Upper lobe of left lung (tissue), 6 donors: ENCODE measurements around the gene XRCC6. TPM values are rescaled to one million over a fixed set of nuclear protein-coding genes. Genes with fewer than 3 reads are reported as not detected.
"Not testable (repeated sequence)": the region's sequence is repeated elsewhere in the genome, so short reads cannot be mapped to it uniquely, and the experiment has no call there.

Experiments used
- ATAC-seq, 2 donors: fragments of 200-7000 bp; cut with Tn5 transposase; one replicate each; pipeline ENCODE4 v1.9.1; 2022; ENCODE audit warnings: mild to moderate bottlenecking in 2 of 2, moderate library complexity in 2 of 2; ENCODE audit not compliant: low FRiP score in 2 of 2
- DNase-seq, 2 donors: peaks; one replicate each; pipeline ENCODE4 v3.0.0-alpha.2; 2019 to 2020
- H3K27ac ChIP-seq, 4 donors: fragments of 200-600 bp; sonication (generic); one replicate each; pipeline ENCODE4 v1.5.1; 2016 to 2019
- H3K27me3 ChIP-seq, 4 donors: fragments of 200-600 bp; sonication (generic); one replicate each; pipeline ENCODE4 v1.5.1; 2017 to 2019
- H3K36me3 ChIP-seq, 4 donors: fragments of 200-600 bp; sonication (generic); one replicate each; pipeline ENCODE4 v1.5.1; 2016 to 2019
- H3K4me1 ChIP-seq, 4 donors: fragments of 200-600 bp; sonication (generic); one replicate each; pipeline ENCODE4 v1.5.1; 2018 to 2019
- H3K4me3 ChIP-seq, 4 donors: fragments of 200-600 bp; sonication (generic); one replicate each; pipeline ENCODE4 v1.5.1; 2017 to 2019; ENCODE audit warnings: mild to moderate bottlenecking in 2 of 4, moderate library complexity in 1 of 4
- H3K9me3 ChIP-seq, 4 donors: fragments of 200-600 bp; sonication (generic); one replicate each; pipeline ENCODE4 v1.5.1; 2018 to 2019
- CTCF ChIP-seq, 6 experiments: fragments of 450-650 bp in 4 of 6; fragments of 200-600 bp in 2 of 6; sonication (generic) in 2 of 6; IDR thresholded peaks; one replicate each; pipeline ENCODE4 v1.5.1; 2016 to 2019; ENCODE audit warnings: antibody characterized with exemption in 6 of 6
- EP300 ChIP-seq, 4 donors: sonication (generic); formaldehyde crosslinking; IDR thresholded peaks; one replicate each; pipeline ENCODE4 v1.5.1; 2017; ENCODE audit warnings: antibody characterized with exemption in 4 of 4, control low read depth in 2 of 4
- POLR2A ChIP-seq, 4 donors: fragments of 450-650 bp; IDR thresholded peaks; one replicate each; pipeline ENCODE4 v1.5.1; 2016 to 2017; ENCODE audit warnings: antibody characterized with exemption in 4 of 4, mild to moderate bottlenecking in 2 of 4
- POLR2AphosphoS5 ChIP-seq, 2 donors: sonication (generic); formaldehyde crosslinking; IDR thresholded peaks; one replicate each; pipeline ENCODE4 v1.5.1; 2017; ENCODE audit warnings: antibody characterized with exemption in 2 of 2
- WGBS, 2 donors: methylation state at CpG; one replicate each; pipeline ENCODE4 v1.1.5; 2017 to 2018; 5-methylcytosine and 5-hydroxymethylcytosine counted together
- total RNA-seq, 6 donors: library from RNA; depleted of rRNA in 4 of 6; stranded (reverse); fragments of >200 nt in 4 of 6; gene quantifications; one replicate each; pipeline versions ENCODE4 v1.1.0 to v1.2.1, GENCODE V29; 2016 to 2021
- donor health status: DM: no; HTN: no; CAD: no; lungs with moderate emphysema.
- donor health status: DM: no; HTN: yes; CAD: no; lungs with severe emphysema.

XRCC6 gene
- 100 to 1,000 TPM in 5 of 6 donors, 10 to 100 TPM in 1; 83.8 to 209 (median 167) TPM for total RNA-seq

- WGBS, 2 donors = 0 to 1% methylated on average over 36 to 43 of the region's 70 CpGs
- TF ChIP-seq EP300 (IDR thresholded peaks at IDR 0.05) = no peak
- TF ChIP-seq POLR2AphosphoS5 (IDR thresholded peaks at IDR 0.05) = peak; percentile 94 to 97
- peak in 3 of 4 donors; percentile 66 to 96 (median 72) for TF ChIP-seq POLR2A (IDR thresholded peaks at IDR 0.05)
- Histone ChIP-seq H3K36me3 (peaks cover 14 to 43% (median 34%) of the 10 kb centered on the region in 4 donors), H3K27ac (peak within 1 kb of the TSS; percentile 94 to 98 (median 96)), H3K9me3 (no peaks in the 10 kb centered on the region), H3K27me3 (no peaks in the 10 kb centered on the region), H3K4me1 (peaks cover 26 to 57% (median 33%) of the 10 kb centered on the region in 4 donors), H3K4me3 (peak within 1 kb of the TSS; percentile 79 to 99 (median 85))
- ATAC-seq = peak; percentile 98 to 99
- DNase-seq = peak; percentile 99 to 100
Observed at GRCh38 chr22:41621099-41621910, at the start of gene XRCC6. TSS of gene XRCC6 (plus strand) at chr22:41621295. CDS start at chr22:41622005, 710 bp downstream.

GRCh38 chr22:41571786-41572185 is 49.3 kb upstream of the XRCC6 start:
- WGBS, 2 donors = 91 to 92% methylated on average over 4 to 12 of the region's 14 CpGs

GRCh38 chr22:41572305-41572704 is 48.8 kb upstream of the XRCC6 start:
- not testable (repeated sequence) for H3K27me3 ChIP-seq, H3K27ac ChIP-seq, DNase-seq, H3K4me3 ChIP-seq, H3K4me1 ChIP-seq, H3K9me3 ChIP-seq, ATAC-seq
- WGBS, 2 donors = 98% methylated on average over 3 of the region's 3 CpGs
- H3K36me3 ChIP-seq = peaks cover 0 to 26% (median 20%) of the 10 kb centered on the region in 4 donors

More at GRCh38 chr22:41571786-41572185, 49.3 kb upstream of the XRCC6 start:
- Histone ChIP-seq H3K36me3 (peaks cover 0 to 21% (median 14%) of the 10 kb centered on the region in 4 donors), H3K27me3 (no peaks in the 10 kb centered on the region), H3K4me3 (no peak overlapping the region), H3K9me3 (no peaks in the 10 kb centered on the region), H3K27ac (no peak overlapping the region), H3K4me1 (peaks cover 0 to 6% (median 0%) of the 10 kb centered on the region in 4 donors)
- ATAC-seq (no peak), DNase-seq (no peak)
- no peak for TF ChIP-seq POLR2A (IDR thresholded peaks at IDR 0.05)
- TF ChIP-seq CTCF (IDR thresholded peaks at IDR 0.05) = no peak
- no peak for TF ChIP-seq EP300 (IDR thresholded peaks at IDR 0.05)
- TF ChIP-seq POLR2AphosphoS5 (IDR thresholded peaks at IDR 0.05) = no peak

GRCh38 chr22:41573677-41574076 is 47.4 kb upstream of the XRCC6 start:
- ATAC-seq = no peak

GRCh38 chr22:41574847-41575381 is 46.2 kb upstream of the XRCC6 start:
- Histone ChIP-seq H3K4me3 (no peak overlapping the region), H3K4me1 (no peaks in the 10 kb centered on the region), H3K9me3 (no peaks in the 10 kb centered on the region), H3K27ac (peak overlapping the region in 3 of 4 donors; percentile 13 to 56 (median 53)), H3K36me3 (peaks cover 0 to 52% (median 46%) of the 10 kb centered on the region in 4 donors), H3K27me3 (no peaks in the 10 kb centered on the region)
- ATAC-seq = peak; percentile 23 to 63
- 60 to 80% methylated on average over 4 to 24 of the region's 26 CpGs for WGBS, 2 donors
- peak; percentile 27 to 87 for DNase-seq
- no peak for TF ChIP-seq CTCF (IDR thresholded peaks at IDR 0.05)
- no peak for TF ChIP-seq POLR2AphosphoS5 (IDR thresholded peaks at IDR 0.05)
- TF ChIP-seq EP300 (IDR thresholded peaks at IDR 0.05) = no peak
- no peak for TF ChIP-seq POLR2A (IDR thresholded peaks at IDR 0.05)

More at GRCh38 chr22:41573677-41574076, 47.4 kb upstream of the XRCC6 start:
- no peak for TF ChIP-seq POLR2AphosphoS5 (IDR thresholded peaks at IDR 0.05)
- TF ChIP-seq POLR2A (IDR thresholded peaks at IDR 0.05) = no peak
- TF ChIP-seq EP300 (IDR thresholded peaks at IDR 0.05) = no peak
- DNase-seq = no peak
- 91 to 94% methylated on average over 8 to 11 of the region's 11 CpGs for WGBS, 2 donors
- Histone ChIP-seq H3K9me3 (no peaks in the 10 kb centered on the region), H3K4me3 (no peak overlapping the region), H3K27me3 (no peaks in the 10 kb centered on the region), H3K27ac (no peak overlapping the region), H3K36me3 (peaks cover 0 to 40% (median 33%) of the 10 kb centered on the region in 4 donors), H3K4me1 (no peaks in the 10 kb centered on the region)

- WGBS, 2 donors = 94% methylated on average over 12 of the region's 15 CpGs; no CpG with 5 or more reads in 1 of the 2 donors
- no peak overlapping the region for H3K4me3 ChIP-seq
- peaks cover 0 to 58% (median 51%) of the 10 kb centered on the region in 4 donors for H3K36me3 ChIP-seq
- ATAC-seq (peak in 1 of 2 donors; percentile 6), DNase-seq (peak in 1 of 2 donors; percentile 81)
- no peaks in the 10 kb centered on the region for H3K27me3 ChIP-seq
- H3K4me1 ChIP-seq = no peaks in the 10 kb centered on the region
- no peak for TF ChIP-seq POLR2A (IDR thresholded peaks at IDR 0.05)
- TF ChIP-seq POLR2AphosphoS5 (IDR thresholded peaks at IDR 0.05) = no peak
- TF ChIP-seq EP300 (IDR thresholded peaks at IDR 0.05) = no peak
- no peak for TF ChIP-seq CTCF (IDR thresholded peaks at IDR 0.05)
- H3K27ac ChIP-seq = peak overlapping the region in 1 of 4 donors; percentile 56
- H3K9me3 ChIP-seq = no peaks in the 10 kb centered on the region
Observed at GRCh38 chr22:41575533-41575932, 45.6 kb upstream of the XRCC6 start.
